GM03348 (cell line): ENCODE data around the gene BSDC1.

Experiments used
- DNase-seq: peaks from one replicate; pipeline ENCODE4 v3.0.0; 2012; ENCODE audit warnings: low spot score

The BSDC1 gene

DNA sequence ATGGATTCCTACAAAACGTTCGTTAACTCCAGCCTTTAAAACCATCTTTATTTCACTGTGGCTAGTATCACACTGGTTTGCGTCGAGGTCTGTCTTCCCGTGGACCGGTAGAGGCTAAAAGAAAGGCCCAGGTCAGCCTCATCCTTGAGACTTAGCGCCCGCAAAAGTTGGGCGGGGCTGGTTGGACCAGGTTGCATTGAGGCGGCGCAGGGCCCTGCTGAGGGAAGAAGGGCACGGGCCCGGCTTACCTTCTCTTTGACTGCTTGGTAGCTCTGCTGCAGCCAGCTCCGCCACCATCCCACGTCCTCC is 455 bp downstream of the BSDC1 start:
- peak; percentile 43 for DNase-seq

DNA sequence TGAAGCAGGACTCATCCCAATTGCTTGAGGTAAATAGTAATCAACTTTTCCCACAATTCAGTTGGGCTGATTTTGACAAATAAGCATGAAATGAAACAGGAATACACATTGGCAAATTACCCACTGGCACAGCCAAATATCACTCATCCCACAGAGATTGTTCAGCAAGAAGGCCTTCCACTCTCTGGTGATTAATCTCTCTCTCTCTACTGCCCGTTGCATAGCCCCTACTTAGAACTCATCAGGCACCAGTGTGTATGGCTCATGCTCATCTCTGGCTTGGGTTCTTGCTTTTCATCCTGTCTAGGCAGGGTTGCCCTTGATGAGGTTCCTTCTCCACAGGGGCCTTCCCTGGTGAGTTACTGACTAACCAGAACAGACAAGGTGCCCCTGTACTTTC is 1.1 kb downstream of the BSDC1 start:
- no peak for DNase-seq

DNA sequence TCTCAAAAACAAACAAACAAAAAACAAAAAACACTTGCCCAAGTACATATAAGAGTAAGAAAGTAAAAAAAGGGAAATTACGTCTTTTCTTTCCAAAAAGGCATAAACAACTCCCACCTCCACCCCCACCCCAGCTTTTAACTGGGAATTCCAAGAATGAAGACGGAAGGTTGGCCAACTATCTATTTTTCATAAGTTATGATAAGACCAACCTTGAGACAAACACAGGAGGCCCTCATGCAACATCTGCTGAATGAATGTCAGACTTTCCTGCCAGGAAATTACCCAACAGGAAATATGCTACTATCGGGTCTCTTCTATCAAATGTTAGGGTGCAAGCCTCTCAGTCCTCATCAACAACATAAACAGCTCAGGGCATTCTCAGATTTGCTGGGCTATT is 1.9 kb downstream of the BSDC1 start:
- no peak for DNase-seq

DNA sequence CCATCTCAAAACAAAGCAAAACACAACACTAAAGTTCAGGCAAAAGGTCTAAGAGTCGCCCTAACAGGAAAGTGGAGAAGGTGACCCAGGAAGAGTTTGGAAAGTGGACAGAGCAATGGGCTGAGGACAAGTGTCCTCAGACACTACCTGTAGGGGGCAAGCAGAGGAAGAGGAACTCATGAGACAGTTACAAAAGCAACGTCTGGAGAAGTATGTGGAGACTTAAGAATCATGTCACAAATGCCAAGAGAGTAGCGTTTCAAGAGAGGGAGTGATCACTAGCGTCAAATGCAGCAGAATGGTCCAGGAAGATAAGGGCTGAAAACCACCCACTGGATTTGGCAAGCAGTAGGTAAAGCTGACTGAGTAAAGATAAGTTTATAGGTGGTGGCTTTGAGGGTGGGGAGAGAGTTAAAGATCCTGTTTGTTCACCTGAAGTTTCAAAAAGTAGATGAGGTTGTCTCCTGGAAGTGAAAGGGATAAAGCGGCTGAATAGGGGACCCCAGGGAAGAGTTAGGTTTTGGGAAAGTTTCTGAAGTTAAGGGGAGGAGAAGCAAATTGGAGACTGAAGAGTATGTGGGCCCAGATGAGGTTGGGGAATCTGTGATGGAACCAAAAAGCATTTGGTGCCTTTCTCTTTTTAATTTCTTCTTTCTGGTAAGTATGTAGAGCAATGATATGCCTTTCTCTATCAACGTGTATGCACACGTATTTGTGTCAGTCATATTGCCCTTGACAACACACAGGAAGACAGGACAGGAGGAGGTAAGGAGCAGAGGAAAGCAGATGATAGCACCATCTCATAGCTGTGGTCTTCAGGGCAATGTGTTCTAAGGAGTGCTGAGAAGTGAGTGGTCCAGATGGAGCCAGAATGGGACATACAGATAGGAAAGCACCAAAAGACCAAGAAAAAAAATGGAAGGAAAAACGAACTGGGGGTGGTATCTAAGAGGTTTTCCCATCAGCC is 3.1 kb downstream of the BSDC1 start:
- no peak for DNase-seq

DNA sequence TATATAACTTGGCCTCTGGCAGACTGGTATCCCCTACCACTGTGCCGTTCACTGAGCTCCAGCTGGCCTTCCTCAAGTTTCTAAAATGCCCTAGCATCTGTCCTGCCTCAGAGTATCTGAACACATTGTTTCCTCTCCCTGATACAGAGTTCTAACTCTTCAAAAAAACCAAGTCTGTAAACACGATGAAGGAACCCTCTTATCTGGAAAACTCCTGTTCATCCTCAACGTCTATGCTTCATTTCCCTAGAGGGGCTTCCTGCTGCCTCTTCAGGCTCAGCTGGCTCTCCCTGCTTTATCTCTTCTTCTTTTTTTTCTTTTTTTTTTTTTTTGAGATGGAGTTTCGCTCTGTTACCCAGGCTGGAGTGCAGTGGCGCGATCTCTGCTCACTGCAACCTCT is 5.6 kb downstream of the BSDC1 start:
- DNase-seq, result no peak

DNA sequence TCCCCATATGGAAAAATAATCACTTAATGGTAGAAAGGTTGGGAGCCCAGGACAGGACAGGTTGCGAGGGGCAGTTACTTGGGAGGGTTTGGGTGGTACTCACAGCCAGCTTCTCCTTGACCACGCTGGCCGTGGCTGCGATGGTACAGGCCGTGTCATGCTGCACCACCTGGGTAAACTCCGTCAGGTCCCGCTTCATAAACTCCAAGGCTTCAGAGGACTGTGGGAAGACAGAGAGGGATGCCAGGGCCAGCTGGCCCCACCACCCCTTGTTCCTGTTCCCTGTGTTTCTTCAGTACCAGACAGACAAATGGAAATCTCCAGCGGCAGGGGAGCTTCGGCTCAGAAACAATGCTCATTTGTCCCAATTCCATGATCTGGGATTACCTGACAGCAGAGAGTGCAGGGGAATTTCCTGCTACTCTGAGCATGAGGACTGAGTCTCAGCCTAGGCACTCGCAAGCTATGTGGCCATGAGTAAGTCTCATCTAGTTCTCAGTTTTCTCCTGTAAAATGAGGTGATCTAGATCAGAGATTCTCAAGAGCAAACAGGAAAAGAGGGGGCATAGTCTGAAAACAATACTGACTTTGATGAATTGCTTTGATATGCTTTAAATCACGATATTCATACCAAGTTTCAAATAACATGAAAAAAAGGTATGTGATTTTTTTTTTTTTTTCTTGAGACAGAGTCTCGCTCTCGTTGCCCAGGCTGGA is 7.4 kb downstream of the BSDC1 start:
- DNase-seq, result no peak

DNA sequence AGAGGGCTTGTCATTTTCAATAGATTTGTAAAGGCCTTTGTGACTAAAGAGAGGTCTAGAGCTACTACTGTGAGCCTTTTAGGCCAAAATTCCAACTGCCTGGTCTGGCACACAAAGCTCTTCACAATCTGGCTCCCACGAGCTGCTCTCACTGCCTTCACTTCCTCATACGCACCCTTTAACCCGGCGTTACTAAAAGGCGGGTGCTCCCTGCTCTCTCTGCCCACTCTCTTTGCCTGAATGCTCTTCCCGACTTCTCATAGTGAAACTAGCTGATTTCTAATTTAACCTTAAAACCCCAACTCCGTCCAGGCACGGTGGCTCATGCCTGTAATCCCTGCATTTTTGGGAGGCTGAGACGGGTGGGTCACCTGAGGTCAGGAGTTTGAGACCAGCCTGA is 14.2 kb downstream of the BSDC1 start:
- DNase-seq, result no peak

DNA sequence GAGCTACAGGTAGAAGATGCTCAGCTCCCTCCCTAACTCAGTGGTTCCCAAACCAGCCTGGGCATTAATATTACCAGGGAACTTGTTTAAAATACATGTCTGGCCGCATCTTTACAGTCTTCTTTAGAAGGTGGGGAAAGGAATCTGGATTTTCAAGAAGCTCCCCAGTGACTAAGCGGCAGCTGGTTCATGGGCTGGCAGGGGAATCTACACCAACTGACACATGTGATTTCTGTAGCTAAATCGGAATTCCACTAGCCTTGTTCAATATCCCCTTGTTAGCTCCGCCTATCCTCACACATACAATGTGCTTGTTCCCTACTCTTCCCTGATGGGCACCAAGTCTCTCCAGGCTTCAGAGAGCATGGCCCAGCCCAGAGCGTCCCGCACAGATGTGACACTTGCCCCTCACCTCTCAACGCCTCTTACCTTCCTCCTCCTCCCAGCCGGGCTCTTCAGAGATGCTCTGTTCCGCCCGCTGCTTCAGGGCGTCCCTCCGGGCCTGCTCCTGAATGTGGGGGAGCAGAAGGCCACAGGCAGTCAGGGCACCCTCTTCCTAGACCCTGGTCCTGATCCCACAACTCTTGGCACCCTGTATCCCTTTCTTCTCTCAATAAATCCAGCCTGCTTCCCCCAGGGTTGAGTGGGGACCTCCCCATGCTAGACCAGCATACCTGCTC is 16.6 kb downstream of the BSDC1 start:
- no peak for DNase-seq

DNA sequence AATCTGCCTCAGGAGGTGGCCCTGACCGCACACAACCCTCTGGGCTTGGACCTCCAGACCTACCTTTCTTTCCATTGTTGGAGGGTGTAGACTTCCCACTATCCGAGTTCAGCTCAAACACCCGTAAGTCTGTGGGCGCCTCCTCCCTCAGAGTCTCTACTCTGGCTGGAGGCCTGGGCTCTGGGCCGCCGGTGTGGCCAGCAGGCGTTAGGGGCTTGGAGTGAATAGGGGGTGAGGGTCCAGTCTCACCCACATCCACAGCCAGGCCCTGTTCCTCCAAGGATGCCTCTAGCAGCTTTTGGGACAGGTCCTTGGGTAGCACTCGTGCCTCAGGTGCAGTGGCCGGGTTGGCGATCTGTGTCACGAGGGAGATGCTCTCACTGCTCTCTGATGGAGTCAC is 18.0 kb downstream of the BSDC1 start:
- DNase-seq, result no peak

DNA sequence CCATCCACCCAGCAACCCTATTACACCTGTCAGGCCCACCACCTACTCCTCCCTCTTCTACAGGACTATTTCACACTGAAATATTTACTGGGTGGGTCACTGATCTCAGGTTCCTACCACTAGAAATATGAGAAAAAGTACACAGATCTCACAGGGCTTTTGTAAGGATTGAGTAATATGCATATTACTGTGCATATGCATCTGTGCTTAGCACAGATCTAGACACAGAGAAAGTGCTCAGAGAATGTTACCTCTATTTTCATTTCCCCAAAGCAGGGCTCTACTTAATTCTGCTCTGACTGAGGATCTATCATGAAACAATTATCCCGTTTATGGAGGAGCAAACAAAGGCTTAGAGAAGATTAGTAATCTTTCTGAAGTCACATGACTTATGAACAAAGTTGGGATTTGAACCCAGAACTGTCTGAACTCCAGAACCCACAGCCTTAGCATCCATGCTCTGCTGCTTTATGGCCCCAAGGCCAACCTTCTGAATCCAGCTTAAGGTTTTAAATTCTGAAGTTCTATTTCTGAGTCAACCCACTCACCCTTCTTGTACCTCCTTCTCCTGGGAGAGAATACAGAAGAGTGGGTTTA is 20.1 kb downstream of the BSDC1 start:
- DNase-seq, result no peak

DNA sequence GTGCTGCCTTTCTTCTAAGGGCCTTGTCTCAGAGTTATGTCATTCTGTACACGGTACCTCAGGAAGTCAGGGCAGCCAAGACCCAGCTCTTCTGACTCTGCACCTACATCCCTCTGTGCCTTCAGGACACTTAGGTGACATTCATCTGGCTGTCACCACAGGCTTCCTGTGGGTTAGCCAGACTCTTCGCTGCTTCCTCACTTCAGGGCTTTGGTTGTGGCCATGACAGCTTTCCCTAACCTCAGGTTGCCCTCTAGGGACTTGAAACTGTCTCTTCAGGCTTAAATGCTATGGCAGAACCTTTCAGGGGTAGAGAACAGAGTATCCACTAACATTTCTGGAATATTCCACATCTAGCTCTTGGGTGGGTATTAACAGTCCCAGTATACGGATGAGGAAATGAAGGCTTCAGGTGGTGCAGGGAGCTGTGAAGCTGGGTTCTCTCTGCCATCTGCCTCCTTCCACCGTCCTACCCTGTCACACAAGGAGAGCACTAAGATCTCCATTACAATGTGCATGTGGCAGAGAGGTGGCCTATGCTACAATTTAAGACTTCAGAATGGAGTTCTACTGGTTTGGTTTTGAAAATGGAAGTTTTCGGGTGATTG is 22.0 kb downstream of the BSDC1 start:
- DNase-seq, result no peak

DNA sequence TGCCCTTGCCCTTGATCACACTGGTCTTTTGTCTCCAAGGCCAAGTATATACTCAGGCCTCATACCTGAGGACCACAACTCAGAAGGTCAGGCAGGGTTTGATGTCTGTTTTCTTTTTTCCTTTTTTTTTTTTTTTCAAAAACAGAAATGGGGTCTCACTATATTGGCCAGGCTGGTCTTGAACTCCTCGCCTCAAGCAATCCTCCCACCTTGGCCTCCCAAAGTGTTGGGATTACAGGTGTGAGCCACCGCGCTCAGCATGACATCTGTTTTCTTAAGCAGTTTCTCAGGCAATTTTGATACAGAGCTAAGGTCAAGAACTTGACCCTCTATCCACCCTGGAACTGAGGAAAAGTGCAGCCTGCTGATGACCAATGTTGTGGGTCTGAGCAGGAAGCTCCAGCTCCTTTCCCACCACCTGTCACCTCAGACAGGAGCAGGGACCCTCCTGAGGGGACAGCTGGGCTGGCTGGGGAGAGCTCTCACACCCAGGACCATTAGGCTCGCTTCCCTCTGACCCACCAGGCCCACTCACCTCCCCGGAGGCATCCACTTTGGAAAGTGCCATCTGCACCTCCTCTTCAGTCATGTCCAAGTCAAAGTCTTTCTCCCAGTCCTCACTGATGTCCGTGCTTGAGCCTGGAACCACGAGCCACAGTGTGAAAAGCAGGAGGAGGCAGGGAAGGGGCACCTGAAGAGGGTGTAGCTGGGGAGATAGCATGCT is 26.2 kb downstream of the BSDC1 start:
- DNase-seq, result no peak

DNA sequence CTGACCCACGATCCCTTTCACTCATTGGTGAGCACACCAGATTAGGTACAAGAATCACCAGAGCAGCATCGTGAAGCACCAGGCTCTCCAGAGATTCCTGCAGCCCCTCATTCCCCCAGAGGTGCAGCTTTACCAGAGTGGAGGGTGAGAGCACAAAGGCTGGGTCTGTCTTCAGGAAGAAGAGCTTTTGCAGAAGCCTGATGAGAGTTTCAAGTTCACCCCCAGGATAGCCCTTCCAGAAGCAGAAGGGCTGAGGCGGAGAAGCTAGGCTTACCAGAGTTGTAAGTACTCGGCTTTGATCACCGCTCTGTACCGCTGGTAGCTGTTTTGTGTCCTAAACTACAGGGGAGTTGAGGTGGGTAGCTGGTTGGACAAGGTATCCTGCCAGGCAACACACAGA is 28.8 kb downstream of the BSDC1 start:
- DNase-seq, result no peak

DNA sequence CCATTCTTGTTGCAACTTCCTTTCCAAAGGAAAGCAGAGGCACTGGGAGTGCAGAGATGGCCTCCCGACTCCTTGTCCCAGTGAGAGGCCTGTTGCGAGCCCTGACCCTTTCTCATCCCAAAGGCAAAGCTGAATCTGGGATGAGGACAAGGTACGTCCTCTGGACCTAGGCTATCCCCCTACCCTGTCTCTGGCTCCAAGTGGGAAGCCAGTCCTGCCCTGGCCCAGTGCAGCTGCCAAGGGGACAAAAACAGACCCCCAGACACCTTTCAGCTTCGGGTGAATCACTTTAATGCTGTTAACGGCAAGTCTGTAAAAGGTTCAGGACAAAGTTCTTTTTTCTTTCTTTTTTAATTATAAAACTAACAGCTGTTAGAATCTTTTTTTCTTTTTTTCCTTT is 29.4 kb downstream of the BSDC1 start:
- no peak for DNase-seq

DNA sequence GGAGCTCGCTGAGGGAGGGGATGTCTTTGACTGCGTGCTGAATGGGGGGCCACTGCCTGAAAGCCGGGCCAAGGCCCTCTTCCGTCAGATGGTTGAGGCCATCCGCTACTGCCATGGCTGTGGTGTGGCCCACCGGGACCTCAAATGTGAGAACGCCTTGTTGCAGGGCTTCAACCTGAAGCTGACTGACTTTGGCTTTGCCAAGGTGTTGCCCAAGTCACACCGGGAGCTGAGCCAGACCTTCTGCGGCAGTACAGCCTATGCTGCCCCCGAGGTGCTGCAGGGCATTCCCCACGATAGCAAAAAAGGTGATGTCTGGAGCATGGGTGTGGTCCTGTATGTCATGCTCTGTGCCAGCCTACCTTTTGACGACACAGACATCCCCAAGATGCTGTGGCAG is 30.5 kb downstream of the BSDC1 start:
- DNase-seq, result no peak

DNA sequence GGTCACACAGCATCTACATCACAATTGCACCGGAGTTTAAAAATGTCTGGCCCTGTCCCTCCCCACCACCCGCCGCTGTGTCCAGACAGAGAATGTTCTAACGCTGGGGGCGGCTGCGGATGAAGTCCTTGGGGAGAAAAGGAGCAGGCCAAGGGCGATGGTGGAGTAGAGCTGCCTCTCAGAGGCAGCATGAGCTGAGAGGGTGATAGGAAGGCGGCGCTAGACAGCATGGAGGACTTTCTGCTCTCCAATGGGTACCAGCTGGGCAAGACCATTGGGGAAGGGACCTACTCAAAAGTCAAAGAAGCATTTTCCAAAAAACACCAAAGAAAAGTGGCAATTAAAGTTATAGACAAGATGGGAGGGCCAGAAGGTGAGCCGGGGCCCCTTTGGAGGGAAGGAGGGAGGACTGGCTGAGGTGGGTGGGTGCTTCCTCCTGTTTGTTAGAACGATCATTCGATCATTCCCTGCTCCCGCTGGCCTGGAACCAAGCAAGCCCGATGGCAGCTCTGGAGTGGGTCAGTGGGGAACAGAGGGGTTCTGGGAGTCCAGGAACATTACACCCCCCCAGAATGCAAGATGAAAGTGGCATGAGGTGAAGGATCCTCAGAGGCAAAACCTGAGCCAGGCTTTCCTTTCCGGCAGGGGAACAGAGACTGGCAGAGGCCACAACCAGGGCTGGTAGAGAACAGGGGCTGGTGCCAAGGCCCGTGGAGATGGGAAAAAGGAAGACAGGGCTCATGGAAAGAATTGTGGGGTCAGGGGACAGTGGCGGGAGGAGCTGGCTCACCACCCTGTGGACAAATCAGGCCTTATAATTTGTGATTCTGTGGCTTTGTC is 31.5 kb downstream of the BSDC1 start, which contains the start of the genes FAM229A and TSSK3:
Gene FAM229A (minus strand): TSS at position 12 of the 840 bp plus-strand sequence. CDS start 394 bp downstream, outside the sequence.
Gene TSSK3 (plus strand): TSS at position 66 of the 840 bp plus-strand sequence. CDS start 163 bp downstream, at position 229.
- DNase-seq, result no peak

DNA sequence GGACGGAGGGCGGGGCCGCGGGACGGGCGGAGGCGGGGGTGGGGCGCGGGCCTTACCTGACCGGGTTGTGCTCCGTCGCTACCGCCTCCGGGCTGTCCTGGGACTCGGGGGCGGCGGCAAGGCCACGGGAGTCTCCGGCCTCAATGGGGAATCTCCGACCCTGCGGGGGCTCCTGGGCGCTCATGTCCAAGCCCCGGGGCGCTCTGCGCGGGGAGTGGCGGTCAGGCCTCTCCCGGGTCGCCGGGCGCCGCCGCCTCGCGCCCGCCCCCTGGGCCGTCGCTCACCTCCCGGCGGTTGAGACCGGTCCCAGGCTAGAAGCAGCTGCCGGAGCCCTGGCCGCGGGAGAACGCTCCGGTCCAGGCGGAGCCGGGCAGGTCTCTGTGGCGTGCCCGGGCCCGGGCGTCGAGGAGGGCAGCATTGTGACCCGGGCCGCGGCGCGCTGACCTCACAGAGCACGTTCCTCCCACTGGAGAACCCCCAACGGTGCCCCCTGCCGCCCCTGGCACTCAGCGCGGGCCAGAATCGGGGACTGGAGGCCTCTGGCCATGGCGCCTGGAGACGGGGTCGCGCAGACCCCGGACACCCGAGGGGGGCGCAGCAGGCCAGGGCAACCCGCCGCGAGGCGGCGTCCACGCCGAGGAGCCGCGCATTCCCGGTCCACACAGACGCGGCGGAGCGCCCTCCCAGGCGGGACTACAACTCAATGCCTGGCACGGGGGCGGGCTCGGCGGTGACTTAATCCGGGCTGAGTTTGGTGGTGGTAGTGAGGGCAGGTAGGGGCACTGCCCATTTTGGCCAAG is 32.4 kb downstream of the BSDC1 start:
- peak; percentile 72 for DNase-seq

DNA sequence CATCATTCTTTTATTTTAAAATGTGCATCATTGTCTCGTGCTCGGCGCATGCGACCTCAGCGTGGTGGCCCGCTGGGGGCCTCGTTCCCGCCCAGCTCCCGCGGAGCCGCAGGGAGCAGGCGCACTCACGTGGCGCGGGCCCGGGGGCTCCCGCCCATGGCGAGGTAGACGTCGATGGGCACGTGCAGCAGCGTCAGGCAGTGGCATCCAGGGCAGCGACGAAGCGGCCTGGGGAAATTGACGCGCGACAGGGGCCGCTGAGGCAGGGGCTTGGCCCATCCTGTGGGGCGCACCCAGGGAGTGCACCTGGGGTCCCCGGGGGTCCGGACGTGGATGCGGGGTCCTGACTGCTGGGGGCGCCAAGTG is 33.0 kb downstream of the BSDC1 start:
- no peak for DNase-seq

DNA sequence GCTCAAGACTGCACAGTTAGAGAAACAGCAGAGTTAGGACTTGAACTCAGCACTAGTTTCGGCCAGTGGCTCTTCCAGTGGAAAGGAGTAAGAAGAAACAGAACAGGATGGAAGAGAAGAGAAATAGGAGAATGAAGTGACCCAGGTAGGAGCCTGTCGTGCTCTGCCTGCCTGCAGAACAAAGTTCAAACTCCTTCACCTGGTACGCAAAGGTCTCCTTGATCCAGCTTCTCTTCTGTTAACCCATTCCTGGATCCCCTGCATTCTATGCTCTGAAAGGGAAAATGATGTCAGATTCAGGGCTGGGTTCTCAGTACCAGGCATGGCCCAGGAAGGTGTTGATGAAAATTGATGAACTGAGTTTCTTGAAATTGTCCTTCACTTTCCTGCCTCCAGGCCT is 35.8 kb downstream of the BSDC1 start:
- DNase-seq, result no peak

DNA sequence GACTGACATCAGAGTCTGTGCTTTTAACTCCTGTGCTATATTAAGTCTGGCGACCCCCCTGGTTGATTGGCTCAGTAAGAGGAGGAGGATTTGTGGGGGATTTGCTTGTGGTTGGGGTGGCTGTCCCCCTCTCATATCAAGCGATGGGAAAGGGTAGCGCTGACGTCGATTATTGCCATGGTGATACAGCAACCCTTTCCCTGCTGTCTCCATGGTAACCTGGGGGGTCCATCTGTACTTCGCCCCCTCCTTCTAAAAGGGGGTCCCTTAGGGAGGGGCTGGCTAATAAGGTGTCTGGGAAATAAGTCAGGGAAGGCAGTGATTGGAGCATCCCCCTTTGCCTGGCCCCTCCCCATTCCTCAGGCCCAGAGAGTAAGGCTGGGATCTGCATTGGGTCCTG is 36.6 kb downstream of the BSDC1 start:
- no peak for DNase-seq
